H1 (cell line): ENCODE results near the gene GDF2. TPM values are rescaled to one million over a fixed set of nuclear protein-coding genes. Genes with fewer than 3 reads are reported as not detected.

ENCODE experiments used
- CTCF ChIA-PET: fragments of 300-600 bp; sonication (Branson Sonifier 250); formaldehyde crosslinking; loops from one replicate; lab custom pipeline; 2021; ENCODE audit not compliant: partially characterized antibody; lab: Charles Lee
- POLR2A ChIA-PET: fragments of 300-600 bp; sonication (Branson Sonifier 250); formaldehyde crosslinking; loops from one replicate; lab custom pipeline; 2021; ENCODE audit warnings: inconsistent platforms; ENCODE audit not compliant: partially characterized antibody; lab: Charles Lee
- DNase-seq, 2 experiments: peaks; one replicate each; pipeline versions ENCODE4 v3.0.0 to v3.0.0-alpha.2; 2010 to 2022; ENCODE audit warnings: low spot score in 2 of 2, low read depth in 1 of 2, mixed read lengths in 1 of 2
- FAIRE-seq: peaks from 2 replicates; lab custom pipeline; 2011; peaks lifted over from hg19 to GRCh38; lab: Jason Lieb, UNC
- H2AFZ ChIP-seq: 2 replicates; pipeline ENCODE4 v1.8.1; 2012; ENCODE audit warnings: low read length, inconsistent platforms
- H2AK5ac ChIP-seq: 2 replicates; pipeline ENCODE4 v1.6.1; 2013; ENCODE audit warnings: low read depth, low read length
- H2BK120ac ChIP-seq: replicated peaks from 2 replicates; pipeline ENCODE3; 2013; ENCODE audit warnings: low read depth, low read length, inconsistent platforms
- H2BK12ac ChIP-seq: 2 replicates; pipeline ENCODE4 v1.6.1; 2013; ENCODE audit warnings: low read depth, low read length
- H2BK15ac ChIP-seq: 2 replicates; pipeline ENCODE4 v1.6.1; 2013; ENCODE audit warnings: low read length
- H2BK20ac ChIP-seq: 2 replicates; pipeline ENCODE4 v1.6.1; 2013; ENCODE audit warnings: low read length
- H2BK5ac ChIP-seq: 2 replicates; pipeline ENCODE4 v1.6.1; 2013; ENCODE audit warnings: low read depth, low read length
- H3K14ac ChIP-seq: 2 replicates; pipeline ENCODE4 v1.6.1; 2013; ENCODE audit warnings: inconsistent platforms; ENCODE audit not compliant: insufficient read length
- H3K18ac ChIP-seq: 2 replicates; pipeline ENCODE4 v1.6.1; 2013; ENCODE audit warnings: low read length; ENCODE audit errors: extremely low read depth
- H3K23ac ChIP-seq: 2 replicates; pipeline ENCODE4 v1.6.1; 2013; ENCODE audit warnings: inconsistent platforms; ENCODE audit not compliant: insufficient read length
- H3K23me2 ChIP-seq: 2 replicates; pipeline ENCODE4 v1.6.1; 2013; ENCODE audit warnings: low read depth, low read length
- H3K27ac ChIP-seq: 2 replicates; pipeline ENCODE4 v1.6.1; 2011; ENCODE audit warnings: low read depth, low read length, inconsistent platforms
- H3K27me3 ChIP-seq, 4 experiments: replicated peaks in 1 of 4; 1 replicate in 1 of 4; 2 replicates in 3 of 4; pipeline versions ENCODE4 v1.6.1 to v1.8.1; 2011 to 2013; ENCODE audit warnings: low read length in 3 of 4, mild to moderate bottlenecking in 3 of 4, inconsistent platforms in 2 of 4, mixed read lengths in 2 of 4, moderate library complexity in 1 of 4; ENCODE audit not compliant: control insufficient read depth in 3 of 4, insufficient read depth in 3 of 4; ENCODE audit errors: extremely low read depth in 1 of 4
- H3K36me3 ChIP-seq, 4 experiments: 2 replicates each; pipeline versions ENCODE4 v1.6.1 to v1.8.1; 2011 to 2013; ENCODE audit warnings: mild to moderate bottlenecking in 4 of 4, low read length in 3 of 4, moderate library complexity in 2 of 4, control low read depth in 1 of 4, inconsistent platforms in 1 of 4; ENCODE audit not compliant: insufficient read depth in 4 of 4, control insufficient read depth in 2 of 4
- H3K4ac ChIP-seq: replicated peaks from 2 replicates; pipeline ENCODE3; 2013; ENCODE audit warnings: low read length, low read depth, mixed read lengths, inconsistent platforms; ENCODE audit not compliant: insufficient read length
- H3K4me1 ChIP-seq, 4 experiments: replicated peaks in 1 of 4; 1 replicate in 1 of 4; 2 replicates in 3 of 4; pipeline versions ENCODE4 v1.6.1 to v1.8.1; 2011 to 2013; ENCODE audit warnings: low read length in 3 of 4, inconsistent platforms in 2 of 4, mixed read lengths in 1 of 4; ENCODE audit not compliant: insufficient read depth in 4 of 4, control insufficient read depth in 3 of 4
- H3K4me2 ChIP-seq, 2 experiments: 2 replicates each; pipeline versions ENCODE4 v1.6.1 to v1.8.1; 2011 to 2013; ENCODE audit warnings: low read depth in 2 of 2, low read length in 2 of 2, control low read depth in 1 of 2, inconsistent platforms in 1 of 2, mild to moderate bottlenecking in 1 of 2; ENCODE audit not compliant: insufficient read depth in 1 of 2
- H3K4me3 ChIP-seq, 4 experiments: fragments of 200-600, 300-600 bp in 1 of 4; sonication (generic), shearing (Covaris generic), sonication (Bioruptor Twin) in 1 of 4; 2 replicates each; pipeline versions ENCODE4 v1.5.1 to v1.8.1; 2011 to 2016; ENCODE audit warnings: low read length in 4 of 4, low read depth in 3 of 4, control low read depth in 2 of 4, inconsistent platforms in 2 of 4, mild to moderate bottlenecking in 2 of 4, mixed read lengths in 1 of 4, moderate library complexity in 1 of 4; ENCODE audit not compliant: insufficient read depth in 2 of 4; ENCODE audit errors: extremely low read depth in 1 of 4
- H3K56ac ChIP-seq: replicated peaks from 2 replicates; pipeline ENCODE3; 2013; ENCODE audit warnings: low read depth, mild to moderate bottlenecking, mixed read lengths, low read length, inconsistent platforms; ENCODE audit not compliant: insufficient read length
- H3K79me1 ChIP-seq: 2 replicates; pipeline ENCODE4 v1.6.1; 2013; ENCODE audit warnings: low read depth, low read length, control low read depth
- H3K79me2 ChIP-seq, 2 experiments: 2 replicates each; pipeline versions ENCODE4 v1.6.1 to v1.8.1; 2012 to 2013; ENCODE audit warnings: low read length in 2 of 2, mild to moderate bottlenecking in 2 of 2, inconsistent platforms in 1 of 2; ENCODE audit not compliant: insufficient read depth in 2 of 2, control insufficient read depth in 1 of 2
- H3K9ac ChIP-seq, 4 experiments: replicated peaks in 1 of 4; 1 replicate in 1 of 4; 2 replicates in 3 of 4; pipeline versions ENCODE4 v1.6.1 to v1.8.1; 2011 to 2013; ENCODE audit warnings: low read depth in 3 of 4, low read length in 3 of 4, control low read depth in 2 of 4, mild to moderate bottlenecking in 2 of 4, moderate library complexity in 2 of 4, inconsistent platforms in 1 of 4; ENCODE audit errors: extremely low read depth in 1 of 4
- H3K9me3 ChIP-seq, 2 experiments: 2 replicates each; pipeline versions ENCODE4 v1.6.1 to v1.8.1; 2012 to 2013; ENCODE audit warnings: mild to moderate bottlenecking in 2 of 2, moderate library complexity in 2 of 2, control low read depth in 1 of 2, inconsistent platforms in 1 of 2, low read depth in 1 of 2, low read length in 1 of 2, mixed read lengths in 1 of 2; ENCODE audit not compliant: insufficient read depth in 2 of 2
- H4K20me1 ChIP-seq, 2 experiments: replicated peaks in 1 of 2; 2 replicates each; pipeline versions ENCODE3 to v1.8.1; 2011 to 2013; ENCODE audit warnings: inconsistent platforms in 2 of 2, low read length in 2 of 2, mild to moderate bottlenecking in 1 of 2; ENCODE audit not compliant: insufficient read depth in 2 of 2, control insufficient read depth in 1 of 2
- H4K5ac ChIP-seq: 2 replicates; pipeline ENCODE4 v1.6.1; 2013; ENCODE audit warnings: low read length, low read depth, mixed read lengths, inconsistent platforms; ENCODE audit not compliant: insufficient read length
- H4K8ac ChIP-seq: 2 replicates; pipeline ENCODE4 v1.8.0; 2013; ENCODE audit warnings: mild to moderate bottlenecking, moderate library complexity, low read length, inconsistent platforms; ENCODE audit not compliant: insufficient read depth; ENCODE audit errors: extremely low read depth
- H4K91ac ChIP-seq: replicated peaks from 2 replicates; pipeline ENCODE3; 2013; ENCODE audit warnings: low read length, mixed read lengths, inconsistent platforms; ENCODE audit not compliant: insufficient read length
- ASH2L ChIP-seq: fragments of 200-600, 300-600 bp; sonication (generic); IDR thresholded peaks from one replicate; pipeline ENCODE4 v1.7.1; 2017; ENCODE audit warnings: low read length
- BACH1 ChIP-seq: IDR thresholded peaks from 2 replicates; pipeline ENCODE4 v1.6.1; 2012; ENCODE audit warnings: low read length, improper control_type of control experiment
- E2F6 ChIP-seq: IDR thresholded peaks from 2 replicates; pipeline ENCODE4 v1.6.1; 2012; ENCODE audit warnings: inconsistent platforms
- GTF2F1 ChIP-seq: IDR thresholded peaks from 2 replicates; pipeline ENCODE4 v1.6.1; 2012; ENCODE audit warnings: low read depth, low read length, improper control_type of control experiment, borderline replicate concordance
- HDAC6 ChIP-seq: IDR thresholded peaks from one replicate; pipeline ENCODE4 v1.7.1; 2012; ENCODE audit warnings: low read depth, mild to moderate bottlenecking, inconsistent platforms, low read length, moderate library complexity
- JUN ChIP-seq: IDR thresholded peaks from 2 replicates; pipeline ENCODE4 v1.6.1; 2011; ENCODE audit warnings: low read depth, mild to moderate bottlenecking, improper control_type of control experiment, low read length
- JUND ChIP-seq: IDR thresholded peaks from 2 replicates; pipeline ENCODE4 v1.6.1; 2011; ENCODE audit warnings: mild to moderate bottlenecking, improper control_type of control experiment, low read length
- NRF1 ChIP-seq: IDR thresholded peaks from 2 replicates; pipeline ENCODE4 v1.6.1; 2011; ENCODE audit warnings: mild to moderate bottlenecking, low read depth, low read length, improper control_type of control experiment
- POLR2A ChIP-seq, 2 experiments: IDR thresholded peaks; 1 replicate in 1 of 2; 2 replicates in 1 of 2; pipeline ENCODE4 v1.6.1; 2011; ENCODE audit warnings: low read depth in 2 of 2, low read length in 2 of 2, mild to moderate bottlenecking in 2 of 2; ENCODE audit errors: control extremely low read depth in 1 of 2
- POLR2AphosphoS5 ChIP-seq: IDR thresholded peaks from 2 replicates; pipeline ENCODE4 v1.6.1; 2011; ENCODE audit warnings: low read depth, low read length
- RFX5 ChIP-seq: IDR thresholded peaks from 2 replicates; pipeline ENCODE4 v1.6.1; 2011; ENCODE audit warnings: low read depth, low read length, improper control_type of control experiment, borderline replicate concordance
- SAP30 ChIP-seq: fragments of 300-600 bp; sonication (generic); IDR thresholded peaks from 2 replicates; pipeline ENCODE4 v1.7.1; 2012; ENCODE audit warnings: low read length, moderate library complexity, mild to moderate bottlenecking, inconsistent platforms; ENCODE audit not compliant: insufficient read depth, insufficient replicate concordance
- SP4 ChIP-seq: IDR thresholded peaks from 2 replicates; pipeline ENCODE4 v1.6.1; 2012; ENCODE audit warnings: low read length, inconsistent platforms
- TAF7 ChIP-seq: optimal IDR thresholded peaks from 2 replicates; pipeline ENCODE3; 2011; ENCODE audit warnings: low read depth, mild to moderate bottlenecking, inconsistent platforms, low read length, moderate library complexity, borderline replicate concordance
- ZNF274 ChIP-seq: IDR thresholded peaks from 2 replicates; pipeline ENCODE4 v1.7.0; 2012; ENCODE audit warnings: low read length, borderline replicate concordance; ENCODE audit errors: extremely low read depth
- WGBS, 2 experiments: shearing (Covaris generic) in 1 of 2; methylation state at CpG; one replicate each; pipeline versions ENCODE4 v1.1.6 to v1.1.7; 2013 to 2015; ENCODE audit warnings: low lambda C conversion rate in 2 of 2, mixed read lengths in 2 of 2, inconsistent platforms in 1 of 2, low coverage in 1 of 2, missing lambda C conversion rate in 1 of 2; ENCODE audit not compliant: insufficient replicate concordance in 2 of 2, insufficient coverage in 1 of 2, insufficient read length in 1 of 2; ENCODE audit errors: extremely low coverage in 1 of 2, missing lambda C conversion rate in 1 of 2; 5-methylcytosine and 5-hydroxymethylcytosine counted together
- polyA plus RNA-seq, 7 experiments: library from polyadenylated mRNA; depleted of rRNA in 3 of 7; stranded (reverse) in 5 of 7; unstranded in 2 of 7; fragments of >200 nt in 5 of 7; fragments of 200-250 nt in 2 of 7; gene quantifications; 1 replicate in 5 of 7; 2 replicates in 1 of 7; 4 replicates in 1 of 7; pipeline versions ENCODE4 v1.2.1 to v1.2.3, GENCODE V29; 2011 to 2013; ENCODE audit warnings: missing spikeins in 2 of 7, mixed read lengths in 2 of 7
- total RNA-seq: library from RNA; stranded (reverse); fragmentation: NEBNext Ultra II Directional; extraction: Animal tissue kit (Norgen Biotek cat#: 25700); gene quantifications from 2 replicates; pipeline ENCODE4 v1.2.1, GENCODE V29; 2021

GDF2 gene
- total and polyA plus RNA-seq, 2 of the 8 experiments (the other 6 are each of a cell fraction or from before 2014, with no cell fraction given), result not detected

- Histone ChIP-seq H3K56ac (no peak overlapping the region), H2BK5ac (no peak overlapping the region), H4K5ac (no peak overlapping the region), H4K8ac (no peak overlapping the region), H3K4me1 (no peaks in the 10 kb centered on the region), H3K9me3 (no peaks in the 10 kb centered on the region), H2BK20ac (no peak overlapping the region), H3K79me1 (no peaks in the 10 kb centered on the region), H3K79me2 (no peaks in the 10 kb centered on the region), H3K4ac (no peak overlapping the region), H3K27me3 (no peaks in the 10 kb centered on the region), H3K9ac (no peak overlapping the region), H3K23me2 (no peaks in the 10 kb centered on the region), H2BK15ac (no peak overlapping the region), H2BK12ac (no peak overlapping the region), H3K4me2 (no peak overlapping the region), H4K20me1 (no peaks in the 10 kb centered on the region), H3K23ac (no peak overlapping the region), H2AFZ (no peak overlapping the region), H3K36me3 (no peaks in the 10 kb centered on the region), H3K14ac (no peak overlapping the region), H2BK120ac (no peak overlapping the region), H3K4me3 (no peak overlapping the region), H3K18ac (no peak overlapping the region), H3K27ac (no peak overlapping the region), H2AK5ac (no peak overlapping the region), H4K91ac (no peak overlapping the region)
- WGBS, 2 experiments, result 94% methylated on average over 6 of the region's 6 CpGs; no CpG with 5 or more reads in 1 of the 2 experiments
- CTCF ChIA-PET, result interaction anchor here (0.7 to 3.3 kb wide), 4 partner anchors 73 to 244 kb away, joined by 3 to 13 read pairs (median 3); no protein-coding TSS in a partner anchor
- no peak for FAIRE-seq
- DNase-seq, result no peak
- POLR2A ChIA-PET, result no interaction called here
- TF ChIP-seq TAF7 (no peak), HDAC6 (no peak), BACH1 (no peak), JUND (no peak), SP4 (no peak), RFX5 (no peak), SAP30 (no peak), E2F6 (no peak), JUN (no peak), ZNF274 (no peak), ASH2L (no peak), GTF2F1 (no peak), NRF1 (no peak), POLR2A (IDR thresholded peaks at IDR 0.05; ENCODE audit: control extremely low read depth in 1 of 2, low read depth in 2 of 2, low read length in 2 of 2) (no peak), POLR2AphosphoS5 (no peak)
Measured at GRCh38 chr10:47289921-47290320, 32.3 kb upstream of the GDF2 start.
